ENCODE measurements around the gene FAM174C.
"Not testable (repeated sequence)": the region's sequence is repeated elsewhere in the genome, so short reads cannot be mapped to it uniquely, and the experiment has no call there.

The FAM174C gene

DNA sequence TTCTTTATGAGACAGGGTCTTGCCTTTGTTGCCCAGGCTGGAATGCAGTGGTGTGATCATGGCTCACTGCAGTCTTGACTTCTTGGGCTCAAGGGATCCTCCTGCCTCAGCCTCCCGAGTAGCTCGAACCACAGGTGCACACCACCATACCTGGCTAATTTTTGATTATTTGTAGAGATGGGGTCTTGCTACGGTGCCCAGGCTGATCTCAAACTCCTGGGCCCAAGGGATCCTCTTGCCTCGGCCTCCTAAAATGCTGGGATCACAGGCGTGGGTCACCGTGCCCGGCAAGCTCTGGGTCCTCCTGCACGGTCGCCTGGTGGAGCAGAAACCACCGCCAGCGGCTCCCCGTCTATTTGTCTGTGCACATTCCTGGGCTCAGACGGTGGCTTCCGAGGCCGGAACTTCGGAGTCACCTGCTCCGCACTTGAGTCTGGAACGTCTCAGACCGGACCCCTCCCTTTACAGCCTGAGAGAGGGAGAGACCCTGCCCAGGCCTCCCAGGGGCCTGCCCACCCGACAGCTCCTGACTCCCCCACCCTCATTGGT lies 32.5 kb downstream of the FAM174C start:
- no peak for DNase-seq

DNA sequence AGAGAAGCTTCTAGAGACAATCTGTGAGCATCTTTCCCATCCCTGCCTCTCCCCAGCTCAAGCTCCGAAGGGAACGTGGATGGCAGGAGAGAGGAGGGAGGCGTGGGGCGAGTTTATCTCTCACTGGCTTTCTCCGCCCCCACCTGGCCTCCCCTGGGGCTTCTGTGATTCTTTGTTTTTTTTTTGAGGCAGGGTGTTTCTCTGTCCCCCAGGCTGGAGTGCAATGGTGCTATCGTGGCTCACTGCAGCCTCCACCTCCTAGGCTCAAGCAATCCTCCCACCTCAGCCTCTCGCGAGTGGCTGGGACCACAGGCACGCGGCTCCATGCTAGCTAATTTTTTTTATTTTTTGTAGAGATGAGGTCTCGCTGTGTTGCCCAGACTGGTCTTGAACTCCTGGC lies 33.4 kb downstream of the FAM174C start:
- DNase-seq, result no peak

DNA sequence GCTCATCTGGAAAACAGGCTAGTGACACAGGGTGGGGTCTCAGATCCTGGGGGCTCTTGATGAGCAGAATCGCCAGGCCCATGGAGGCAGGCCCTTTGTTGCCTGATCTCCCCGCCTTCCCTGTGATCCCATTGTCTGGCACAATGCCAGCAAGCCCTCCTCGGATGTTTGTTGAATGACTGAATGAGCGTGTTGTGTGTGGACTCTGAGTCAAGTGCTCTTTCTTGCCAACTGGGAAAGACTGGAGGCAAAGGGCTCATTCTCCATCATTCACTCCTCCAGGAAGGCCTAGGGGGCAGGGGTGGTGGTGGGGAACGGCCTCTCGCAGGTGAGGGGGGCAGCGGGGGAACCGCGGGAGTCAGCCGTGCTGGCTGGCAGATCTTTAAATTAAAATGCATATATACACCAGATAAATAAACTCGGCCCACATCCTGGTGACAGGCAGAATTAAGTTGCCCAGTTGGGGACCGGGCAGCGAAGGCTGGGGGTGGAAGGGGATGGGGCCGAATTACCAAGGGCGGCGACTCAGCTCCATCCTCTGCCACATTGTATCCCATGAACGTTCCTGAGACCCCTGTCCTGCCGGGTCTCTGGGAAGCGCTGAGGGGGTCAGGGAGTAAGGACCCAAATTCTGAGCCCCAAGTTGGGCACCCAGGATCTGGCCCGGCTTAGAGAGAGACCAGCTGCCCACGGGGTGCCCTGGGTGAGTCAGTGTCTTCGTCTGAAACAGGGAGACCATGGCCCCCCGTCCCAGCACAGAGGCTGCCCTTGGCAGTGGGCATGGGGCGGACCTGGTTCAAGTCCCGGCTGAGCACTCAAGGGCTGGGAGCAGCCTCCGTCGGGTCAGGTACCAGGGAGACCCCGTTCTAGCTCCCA lies 34.9 kb downstream of the FAM174C start:
- DNase-seq, result no peak

DNA sequence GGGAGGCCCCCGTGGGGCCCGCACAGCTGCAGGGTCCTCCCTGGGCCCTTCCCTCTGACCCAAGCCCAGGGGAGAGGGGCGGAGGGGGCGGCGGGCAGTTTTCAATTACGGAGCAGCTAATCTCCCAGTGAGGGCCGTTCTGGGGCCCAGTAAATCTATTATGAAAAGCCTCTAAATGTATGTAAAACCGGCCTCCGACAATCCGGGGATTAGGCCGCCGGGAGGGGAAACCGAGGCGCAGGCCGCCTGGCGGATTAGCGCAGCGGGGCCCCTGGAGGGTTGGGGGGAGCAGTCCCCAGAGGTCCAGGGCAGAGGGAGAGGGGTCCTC lies 35.5 kb downstream of the FAM174C start:
- DNase-seq, result no peak

DNA sequence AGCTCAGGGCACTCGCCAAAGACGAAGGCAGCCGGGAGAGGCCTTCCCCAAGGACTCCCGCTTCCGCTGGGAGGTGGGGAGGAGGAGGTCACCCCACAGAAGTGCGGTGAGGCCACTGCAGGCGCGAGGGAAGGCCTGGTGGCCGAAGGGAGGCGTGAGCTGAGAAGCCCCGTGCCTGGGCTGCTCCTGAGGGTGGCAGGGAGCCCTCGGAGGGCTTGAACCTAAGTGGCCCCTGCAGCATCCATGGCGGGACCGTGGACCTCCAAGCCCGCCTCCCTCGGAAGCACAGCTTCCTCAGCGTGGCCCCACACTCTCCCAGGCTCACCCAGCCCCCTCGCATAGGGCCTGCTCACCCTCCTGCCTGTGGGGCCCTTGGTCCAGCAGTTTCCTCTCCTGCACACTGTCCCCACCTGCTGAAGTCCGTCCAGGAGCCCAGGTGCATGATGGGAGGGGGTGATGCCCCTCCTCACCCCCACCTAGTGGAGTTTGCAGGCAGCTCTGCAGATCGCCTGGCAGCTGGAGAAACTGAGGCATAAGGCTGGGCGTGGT lies 36.3 kb downstream of the FAM174C start:
- no peak for DNase-seq

DNA sequence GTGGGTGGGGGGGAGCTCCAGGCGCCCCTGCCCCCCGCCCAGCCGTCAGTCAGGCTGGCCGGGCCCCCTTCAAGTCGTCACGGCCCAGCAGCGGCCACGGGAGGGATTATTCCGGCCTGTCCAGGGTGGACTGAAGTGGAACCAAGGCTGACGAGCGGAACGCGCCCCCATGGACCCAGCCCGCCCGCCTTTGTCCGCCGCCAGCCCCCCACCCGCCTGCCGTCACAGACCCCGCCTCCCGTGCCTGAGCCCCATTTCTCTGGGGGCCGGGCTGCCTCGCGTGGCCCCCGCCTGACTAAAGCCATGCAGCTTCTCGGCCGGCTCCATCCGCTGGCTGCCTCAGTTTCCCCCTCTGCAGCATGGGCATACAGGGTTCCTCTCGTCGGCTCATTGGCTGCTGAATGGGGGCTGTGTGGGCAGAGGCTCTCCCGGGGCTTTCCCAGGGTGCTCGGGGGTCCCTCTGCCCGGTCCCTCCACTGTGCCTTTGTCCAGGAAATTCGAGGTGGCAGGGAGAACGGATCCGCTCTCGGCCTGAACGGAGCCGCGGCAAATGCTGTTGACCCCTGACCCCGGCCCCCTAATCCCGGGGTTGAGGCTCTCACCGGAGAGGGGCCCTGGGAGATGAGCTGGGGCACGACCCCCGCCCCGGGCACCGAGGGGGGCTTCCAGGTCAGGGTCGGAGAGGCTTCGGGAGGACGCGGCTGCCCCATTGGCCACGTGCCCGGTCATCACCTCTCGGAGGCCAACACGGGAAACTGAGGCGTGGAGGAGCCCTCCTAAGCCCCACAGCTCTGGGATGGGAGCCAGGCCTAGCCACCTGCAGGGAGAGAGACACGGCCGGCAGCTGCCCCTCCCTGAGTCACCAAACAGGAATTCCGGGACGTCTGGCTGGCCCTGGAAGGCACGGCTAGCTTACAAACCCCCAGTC lies 37.7 kb downstream of the FAM174C start:
- no peak for DNase-seq

GRCh38 chr19:1313695-1314613 lies 38.6 kb downstream of the FAM174C start:
- no peak for DNase-seq

- DNase-seq, result peak; percentile 19
These were observed 40.3 kb downstream of the FAM174C start for GRCh38 chr19:1315470-1316166.

- DNase-seq, result no peak
These were observed 41.1 kb downstream of the FAM174C start for GRCh38 chr19:1316466-1316865.

- DNase-seq, result no peak
These were observed 42.1 kb downstream of the FAM174C start for GRCh38 chr19:1317274-1318003.

DNA sequence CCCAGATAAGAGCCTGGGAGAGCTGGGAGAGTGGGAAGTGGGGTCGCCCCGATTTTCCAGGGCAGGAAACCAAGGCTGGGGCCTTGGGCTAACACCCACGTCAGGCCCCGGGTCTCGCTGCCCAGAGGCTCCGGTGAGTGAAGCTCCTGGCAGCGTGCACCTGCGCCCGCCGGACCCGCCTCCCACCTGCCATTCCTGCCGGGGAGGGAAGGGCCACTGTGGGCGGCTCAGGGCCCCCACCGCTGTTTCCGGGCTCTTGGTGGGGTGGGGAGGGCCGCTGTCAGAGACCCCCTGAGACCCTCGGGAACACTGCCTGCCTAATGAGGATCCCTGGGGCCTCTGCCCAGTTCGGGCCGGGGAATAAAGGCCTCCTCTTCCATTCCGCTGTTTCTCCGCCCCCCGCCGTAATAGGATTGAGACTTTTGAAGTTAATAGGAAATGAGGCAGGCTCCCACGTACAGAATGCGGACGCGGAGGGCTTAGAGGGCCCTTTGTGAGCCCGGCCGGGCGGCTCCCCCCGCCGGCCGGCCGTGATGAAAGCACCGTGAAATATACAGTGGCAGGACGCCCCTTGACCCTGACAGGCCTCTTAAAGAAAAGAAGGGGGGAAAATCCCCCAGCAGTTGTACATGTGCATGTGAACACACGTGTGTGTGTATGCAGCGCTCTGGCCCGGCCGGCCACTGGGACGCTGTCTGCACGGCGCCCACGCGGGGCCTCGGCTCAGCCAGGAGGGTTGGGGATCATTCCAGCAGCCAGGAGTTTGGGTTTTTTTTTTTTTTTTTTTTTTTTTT lies 43.5 kb downstream of the FAM174C start:
- no peak for DNase-seq

DNA sequence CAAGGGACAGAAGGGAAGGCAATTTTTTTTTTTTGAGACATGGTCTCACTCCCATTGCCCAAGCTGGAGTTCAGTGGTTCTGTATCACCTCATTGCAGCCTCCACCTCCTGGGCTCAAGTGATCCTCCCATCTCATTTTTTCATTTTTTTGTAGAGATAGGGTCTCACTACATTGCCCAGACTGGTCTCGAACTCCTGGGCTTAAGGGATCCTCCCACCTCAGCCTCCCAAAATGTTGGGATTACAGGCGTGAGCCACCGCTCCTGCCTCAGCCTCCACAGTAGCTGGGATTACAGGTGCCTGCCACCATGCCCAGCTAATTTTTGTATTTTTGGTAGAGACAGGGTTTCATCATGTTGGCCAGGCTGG lies 44.9 kb downstream of the FAM174C start:
- not testable (repeated sequence) for DNase-seq

- no peak for DNase-seq
These were observed 46.2 kb downstream of the FAM174C start for GRCh38 chr19:1321539-1321938.

DNA sequence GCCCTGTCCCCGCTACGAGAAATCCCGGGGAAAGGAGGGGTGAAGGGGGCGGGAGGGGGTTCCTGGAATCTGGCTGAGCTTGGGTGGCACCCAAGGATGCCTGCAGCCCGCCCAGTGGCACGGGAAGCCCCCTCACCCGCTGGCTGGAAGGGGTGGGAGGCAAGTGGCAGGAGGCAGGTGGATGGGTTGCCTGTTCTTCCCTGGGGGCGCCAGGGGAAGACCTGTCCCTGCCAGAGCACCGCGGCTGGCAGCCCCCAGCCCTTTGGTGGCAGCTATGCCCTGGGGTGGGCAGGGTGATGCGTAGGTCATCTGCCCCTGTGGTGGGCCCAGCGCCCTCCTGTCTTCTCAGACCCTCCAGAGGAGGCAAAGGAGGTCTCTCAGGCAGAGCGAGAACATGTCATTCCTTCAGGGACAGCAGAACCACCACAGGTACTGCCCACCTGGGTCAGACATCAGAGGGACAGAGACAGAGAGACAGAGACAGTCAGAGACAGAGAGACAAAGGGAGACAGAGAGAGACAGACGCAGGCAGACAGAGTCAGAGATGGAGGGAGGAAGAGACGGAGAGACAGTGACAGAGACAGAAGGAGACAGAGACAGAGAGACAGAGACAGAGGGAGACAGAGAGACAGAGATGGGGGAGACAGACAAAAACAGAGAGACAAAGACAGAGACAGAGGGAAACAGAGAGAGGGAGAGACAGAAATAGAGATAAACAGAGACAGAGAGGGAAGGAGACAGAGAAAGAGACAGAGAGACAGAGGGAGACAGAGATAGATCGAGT lies 47.1 kb downstream of the FAM174C start:
- no peak for DNase-seq

- DNase-seq, result no peak
These were observed 49.0 kb downstream of the FAM174C start for GRCh38 chr19:1324249-1324805.

DNA sequence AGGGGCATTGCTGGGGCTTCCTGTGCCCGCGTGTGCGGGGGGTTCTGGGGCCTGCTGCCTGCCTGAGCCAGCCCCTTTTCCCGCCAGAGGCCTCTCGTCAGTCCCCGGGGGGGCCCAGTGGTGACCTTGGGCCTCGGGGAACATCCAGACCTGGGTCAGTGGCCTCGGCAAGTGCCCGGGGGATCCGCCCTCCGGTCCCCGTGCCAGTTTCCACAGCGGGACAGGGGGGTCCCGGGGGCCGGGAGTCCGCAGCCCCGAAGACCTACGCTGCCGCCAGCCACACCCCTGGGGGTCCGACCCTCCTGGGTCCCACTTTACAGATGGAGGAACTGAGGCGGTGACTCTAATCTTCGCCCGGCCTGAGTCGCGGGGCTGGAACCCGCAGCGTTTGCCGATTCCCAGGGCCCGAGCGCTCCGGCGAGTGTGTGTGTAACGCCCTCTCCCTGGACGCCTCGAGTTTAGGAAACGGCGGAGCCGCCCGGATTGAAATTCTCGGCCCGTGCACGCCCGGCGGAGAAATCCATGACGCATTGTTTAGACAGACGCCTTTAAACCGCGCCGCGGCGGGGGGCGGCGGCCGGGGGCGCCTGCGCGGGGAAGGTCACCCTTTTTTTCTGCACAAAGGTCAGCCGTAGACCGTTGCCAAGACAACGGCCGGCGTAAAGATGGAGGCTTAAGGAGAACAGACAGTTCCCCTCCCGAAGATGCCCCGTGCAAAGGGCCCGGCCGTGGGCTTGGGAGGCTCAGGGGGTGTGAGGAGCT lies 49.7 kb downstream of the FAM174C start:
- DNase-seq, result peak; percentile 30

GRCh38 chr19:1325568-1326294 lies 50.4 kb downstream of the FAM174C start:
- DNase-seq, result no peak

Measured in NCI-H1092 treated with DMSO at 0.1 percent for 48 hours (cell line).